ENCODE measurements around the gene SLC35F3.

SLC35F3 gene

GRCh38 chr1:234258071-234258470 is 353.6 kb downstream of the SLC35F3 start:
- DNase-seq (ENCODE audit: low spot score) = no peak

DNA sequence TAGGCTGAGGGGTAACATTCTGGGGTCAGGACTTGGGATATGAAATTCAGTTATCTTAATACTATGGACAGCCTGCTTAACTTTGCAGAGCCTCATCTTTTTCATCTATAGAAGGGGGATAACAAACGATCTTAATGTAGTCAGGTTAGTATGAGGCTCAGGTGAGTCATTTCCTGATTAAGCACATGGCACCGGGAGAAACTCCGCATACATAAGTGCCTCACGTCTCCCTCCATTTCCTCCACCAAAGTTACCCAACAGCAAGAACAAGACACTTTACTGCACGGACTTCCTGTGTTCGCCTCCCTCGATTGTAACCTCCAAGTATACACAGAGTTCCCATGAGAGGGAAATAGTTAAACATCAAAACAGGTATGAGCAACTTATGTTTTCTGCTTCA is 356.1 kb downstream of the SLC35F3 start:
- DNase-seq (ENCODE audit: low spot score) = no peak

DNA sequence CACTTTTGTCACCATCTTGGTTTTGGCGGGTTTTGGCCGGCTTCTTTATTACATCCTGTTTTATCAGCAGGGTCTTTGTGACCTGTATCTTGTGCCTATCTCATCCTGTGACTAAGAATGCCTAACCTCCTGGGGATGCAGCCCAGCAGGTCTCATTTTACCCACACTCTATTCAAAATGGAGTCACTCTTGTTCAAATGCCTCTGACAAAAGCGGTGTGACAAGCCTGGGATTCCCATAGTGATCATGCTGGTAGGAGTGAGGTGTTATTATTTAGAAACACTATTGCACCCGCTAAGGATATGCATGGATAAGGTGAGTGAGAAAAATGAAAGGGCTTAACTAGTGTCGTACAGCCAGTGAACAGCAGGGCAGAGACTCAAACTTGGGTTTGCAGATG is 357.1 kb downstream of the SLC35F3 start:
- no peak for DNase-seq (ENCODE audit: low spot score)

- no peak for DNase-seq (ENCODE audit: low spot score)
Observed at GRCh38 chr1:234262007-234262753, 357.7 kb downstream of the SLC35F3 start.

- DNase-seq (ENCODE audit: low spot score) = no peak
Observed at GRCh38 chr1:234262754-234263105, 358.3 kb downstream of the SLC35F3 start.

DNA sequence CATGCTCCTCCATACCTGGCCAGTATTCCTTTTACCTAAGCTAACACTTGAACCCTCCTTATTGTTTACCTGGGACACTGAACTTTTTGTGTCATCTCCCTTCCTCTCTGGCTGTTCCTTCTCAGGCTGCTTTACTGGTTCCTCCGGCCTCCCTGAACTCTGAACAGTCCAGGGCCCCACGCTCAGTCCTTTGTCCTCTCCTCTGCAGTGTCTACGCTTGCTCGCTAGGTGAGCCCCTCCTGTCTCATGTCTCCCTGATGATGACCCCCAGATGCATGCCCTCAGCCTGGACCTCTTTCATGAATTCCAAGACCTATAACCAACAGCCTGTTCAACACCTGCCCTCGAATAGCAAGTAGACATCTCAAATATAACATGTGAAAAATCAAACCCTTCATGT is 360.4 kb downstream of the SLC35F3 start:
- no peak for DNase-seq (ENCODE audit: low spot score)

DNA sequence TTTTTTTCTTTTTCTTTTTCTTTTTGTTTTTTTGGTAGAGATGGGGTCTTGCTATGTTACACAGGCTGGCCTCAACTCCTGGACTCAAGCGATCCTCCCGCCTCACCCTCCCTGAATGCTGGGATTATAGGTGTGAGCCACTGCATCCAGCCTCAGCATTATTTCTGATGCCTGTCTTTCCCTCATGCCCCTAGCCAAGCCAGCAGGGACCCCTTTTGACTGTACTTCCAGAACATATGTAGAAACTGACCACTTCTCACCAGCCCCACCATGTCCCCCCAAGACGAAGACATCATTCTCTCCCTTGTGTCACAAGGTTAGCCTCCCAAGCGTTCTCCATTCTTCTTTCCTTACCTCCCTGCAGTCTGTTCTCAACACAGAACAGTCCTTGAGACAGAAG is 360.8 kb downstream of the SLC35F3 start:
- no peak for DNase-seq (ENCODE audit: low spot score)

DNA sequence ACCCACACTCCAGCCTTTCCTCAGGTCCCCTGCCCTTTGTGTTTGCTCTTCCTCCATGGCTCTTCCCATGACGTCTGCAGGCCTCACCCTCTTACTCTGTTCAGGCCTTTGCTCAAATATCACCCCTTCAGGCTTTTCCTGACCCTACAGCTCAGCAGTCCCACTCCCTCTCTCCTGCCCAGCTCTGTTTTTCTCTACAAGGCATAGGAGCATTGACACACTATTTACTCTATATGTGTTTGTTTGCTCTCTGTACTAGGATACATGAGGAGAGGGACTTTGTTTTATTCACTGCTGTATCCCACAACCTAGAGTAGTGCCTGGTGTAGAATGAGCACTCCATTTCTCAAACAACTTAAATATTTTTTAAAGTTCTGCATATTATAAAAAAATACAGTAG is 361.4 kb downstream of the SLC35F3 start:
- DNase-seq (ENCODE audit: low spot score) = no peak

DNA sequence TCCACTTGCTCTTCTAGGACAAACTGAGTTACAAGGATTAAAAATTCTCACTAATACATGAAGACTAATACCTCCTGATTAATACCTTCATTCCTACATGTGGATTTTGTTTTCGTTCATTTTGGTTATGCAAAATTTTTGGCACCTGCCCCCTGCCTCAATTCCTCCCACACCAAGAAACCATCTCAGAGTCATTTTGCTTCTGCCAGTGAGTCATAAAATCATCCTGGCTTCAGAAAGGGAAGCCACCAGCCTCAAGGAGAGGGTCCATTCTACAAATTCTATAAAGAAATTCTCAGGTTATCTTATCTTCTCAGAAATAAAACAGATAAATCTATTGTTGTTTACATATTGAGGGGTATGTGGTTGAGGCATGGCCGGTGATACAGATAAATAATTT is 365.6 kb downstream of the SLC35F3 start:
- DNase-seq (ENCODE audit: low spot score) = no peak

GRCh38 chr1:234270581-234271242 is 366.2 kb downstream of the SLC35F3 start:
- DNase-seq (ENCODE audit: low spot score) = no peak

GRCh38 chr1:234271243-234271606 is 366.7 kb downstream of the SLC35F3 start:
- DNase-seq (ENCODE audit: low spot score) = no peak

DNA sequence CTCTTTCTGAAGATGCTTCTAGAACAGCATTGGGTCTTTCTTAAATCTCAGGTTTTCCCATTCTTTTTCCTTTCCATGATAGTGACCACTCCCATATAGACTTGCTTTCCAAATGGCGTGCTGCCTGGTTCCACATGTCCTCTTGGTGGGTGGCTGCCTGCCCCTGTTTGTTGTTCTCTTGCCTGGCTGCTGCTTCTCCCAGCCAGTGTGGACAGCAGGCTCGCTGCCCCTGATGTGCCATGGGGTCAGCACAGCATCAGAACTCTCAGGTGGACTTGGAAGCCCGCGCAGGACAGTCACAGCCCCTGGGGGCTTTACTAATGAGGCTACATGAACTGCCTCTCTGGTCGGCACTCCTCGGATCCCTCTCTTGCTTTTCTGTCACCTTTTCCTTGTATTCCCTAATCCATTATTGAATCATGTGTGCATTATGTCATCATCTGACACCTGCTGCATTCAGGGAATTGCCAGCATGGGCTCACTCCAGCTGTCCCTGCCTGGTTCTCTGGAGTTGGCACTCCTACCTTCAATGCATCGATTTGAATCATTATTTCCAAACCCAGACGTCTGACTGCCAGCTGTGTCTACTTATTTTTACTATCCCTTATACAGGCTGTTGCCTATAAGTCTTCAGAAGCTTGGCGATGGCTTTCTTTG is 368.3 kb downstream of the SLC35F3 start:
- no peak for DNase-seq (ENCODE audit: low spot score)

DNA sequence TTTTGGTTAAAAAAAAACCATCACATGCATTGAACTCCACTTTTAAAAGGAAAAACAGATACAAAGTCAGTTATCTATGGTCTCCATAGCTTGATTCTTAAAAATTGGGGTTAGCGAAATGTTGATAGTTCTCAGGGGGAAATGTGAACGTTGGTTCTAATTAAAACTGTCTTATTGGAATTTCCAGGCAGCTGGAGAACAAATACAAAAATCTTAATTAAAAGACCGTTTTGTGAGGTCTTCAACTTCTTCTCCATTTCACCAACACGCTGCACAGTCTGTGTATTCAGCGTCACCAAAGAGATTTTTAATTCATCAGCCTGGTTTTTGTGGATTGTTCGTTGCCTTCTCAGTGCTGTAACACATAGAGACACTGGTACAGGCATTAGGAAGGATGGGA is 369.5 kb downstream of the SLC35F3 start:
- no peak for DNase-seq (ENCODE audit: low spot score)

DNA sequence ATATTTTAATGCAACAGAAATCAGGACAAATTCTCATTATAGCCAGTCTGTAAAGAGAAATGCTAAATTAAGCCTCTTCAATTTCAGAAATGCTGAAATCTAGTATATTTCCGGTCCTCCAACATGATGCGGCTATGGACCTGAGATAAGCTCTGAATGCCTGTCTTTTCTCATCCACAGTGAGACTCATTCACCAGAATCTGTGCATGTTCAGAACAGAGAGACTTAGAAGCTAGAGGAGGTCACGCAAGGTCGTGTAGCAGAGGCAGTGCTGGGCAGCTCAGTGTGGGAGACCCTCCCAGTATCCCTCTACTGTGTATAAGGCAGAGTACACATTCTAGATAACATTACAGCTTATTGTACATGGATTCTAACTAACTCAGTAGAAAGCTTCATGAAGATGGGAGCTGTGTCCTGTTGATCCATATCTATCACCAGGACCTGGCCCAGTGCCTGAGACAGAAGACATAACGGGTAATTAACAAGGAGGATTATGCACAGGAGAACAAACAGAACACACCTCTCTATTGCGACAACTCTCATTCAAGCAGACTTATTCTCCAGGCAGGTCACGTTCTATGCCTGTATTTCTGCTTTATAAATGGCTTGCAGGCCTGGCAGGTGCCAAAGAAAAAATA is 371.8 kb downstream of the SLC35F3 start:
- no peak for DNase-seq (ENCODE audit: low spot score)

DNA sequence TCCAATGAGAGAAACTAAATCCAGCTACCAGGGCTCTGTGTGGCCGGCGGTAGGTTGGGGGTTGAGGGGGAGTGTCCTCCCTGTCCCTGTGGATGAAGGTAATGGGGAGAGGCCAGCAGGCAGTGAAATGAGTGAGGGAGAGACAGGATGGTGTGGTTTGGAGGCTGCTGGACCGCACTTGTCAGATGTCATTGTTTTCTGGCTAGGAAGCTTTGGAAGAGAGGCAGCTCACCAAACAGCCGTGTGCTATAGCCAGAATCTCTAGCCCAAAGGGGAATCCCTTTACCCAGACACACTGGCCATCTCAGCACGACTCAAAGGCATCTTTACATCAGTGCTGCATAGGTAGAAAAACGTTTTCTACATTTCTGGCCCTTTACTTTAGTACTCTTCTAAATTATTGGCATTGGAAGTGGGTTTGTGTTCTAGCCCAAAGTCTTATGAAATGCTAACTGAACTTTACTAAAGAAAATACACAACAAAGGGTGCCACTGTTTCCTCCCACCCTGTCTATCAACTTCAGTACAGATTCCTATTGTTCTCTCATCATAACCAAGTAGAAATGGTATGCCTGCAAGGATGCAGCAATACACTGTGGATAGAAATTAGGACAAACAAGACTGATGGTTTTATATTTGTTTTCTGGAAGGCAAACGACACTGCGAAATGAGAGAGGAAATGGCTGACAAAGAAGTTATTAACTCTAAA is 372.8 kb downstream of the SLC35F3 start:
- no peak for DNase-seq (ENCODE audit: low spot score)

DNA sequence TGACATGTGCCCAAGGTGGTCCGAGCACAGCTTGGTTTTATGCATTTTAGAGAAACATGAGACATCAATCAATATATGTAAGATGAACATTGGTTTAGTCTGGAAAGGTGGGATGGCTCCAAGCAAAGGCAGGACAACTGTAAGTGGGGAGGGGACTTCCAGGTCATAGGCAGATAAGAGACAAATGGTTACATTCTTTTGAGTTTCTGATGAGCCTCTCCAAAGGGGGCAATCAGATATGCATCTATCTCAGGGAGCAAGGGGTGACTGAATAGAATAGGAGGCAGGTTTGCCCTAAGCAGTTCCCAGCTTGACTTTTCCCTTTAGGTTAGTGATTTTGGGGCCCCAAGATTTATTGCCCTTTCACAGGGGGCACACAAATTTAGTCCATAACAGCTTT is 374.5 kb downstream of the SLC35F3 start:
- DNase-seq (ENCODE audit: low spot score) = no peak

GRCh38 chr1:234280500-234280899 is 376.0 kb downstream of the SLC35F3 start:
- DNase-seq (ENCODE audit: low spot score) = no peak

DNA sequence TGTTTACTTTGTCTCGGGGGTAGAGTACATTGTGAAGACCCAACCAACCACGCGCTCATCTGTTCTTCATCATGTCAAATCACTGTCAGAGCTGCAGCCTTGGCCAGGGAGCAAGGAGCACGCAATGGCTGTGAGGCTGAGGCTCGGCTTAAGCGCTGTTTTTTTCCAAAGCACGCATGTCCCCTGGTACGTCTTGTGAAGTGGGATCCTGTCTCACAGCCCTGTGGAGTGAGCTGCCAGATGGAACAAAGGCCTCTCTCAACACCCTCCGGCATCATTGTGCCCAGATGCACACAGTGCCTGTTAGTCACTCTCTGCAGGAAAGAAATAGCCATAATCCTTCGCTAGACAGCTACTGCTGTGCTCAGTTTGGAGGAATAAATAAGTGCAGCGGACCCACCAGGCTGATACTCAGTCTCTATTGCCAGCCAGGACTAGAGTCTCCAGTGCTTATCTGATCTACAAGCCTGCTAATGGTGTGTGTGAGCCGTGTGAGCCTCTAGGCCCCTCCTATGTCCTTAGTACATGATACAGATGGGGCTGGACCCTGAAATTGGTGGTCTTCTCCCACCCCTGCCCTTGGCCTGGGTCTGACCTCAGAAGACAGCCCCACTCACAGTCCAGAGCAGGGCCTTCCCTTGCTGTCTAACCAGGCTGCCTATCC is 377.5 kb downstream of the SLC35F3 start:
- no peak for DNase-seq (ENCODE audit: low spot score)

- no peak for DNase-seq (ENCODE audit: low spot score)
Observed at GRCh38 chr1:234286206-234286605, 381.7 kb downstream of the SLC35F3 start.

- DNase-seq (ENCODE audit: low spot score) = no peak
Observed at GRCh38 chr1:234288946-234289345, 384.5 kb downstream of the SLC35F3 start.

DNA sequence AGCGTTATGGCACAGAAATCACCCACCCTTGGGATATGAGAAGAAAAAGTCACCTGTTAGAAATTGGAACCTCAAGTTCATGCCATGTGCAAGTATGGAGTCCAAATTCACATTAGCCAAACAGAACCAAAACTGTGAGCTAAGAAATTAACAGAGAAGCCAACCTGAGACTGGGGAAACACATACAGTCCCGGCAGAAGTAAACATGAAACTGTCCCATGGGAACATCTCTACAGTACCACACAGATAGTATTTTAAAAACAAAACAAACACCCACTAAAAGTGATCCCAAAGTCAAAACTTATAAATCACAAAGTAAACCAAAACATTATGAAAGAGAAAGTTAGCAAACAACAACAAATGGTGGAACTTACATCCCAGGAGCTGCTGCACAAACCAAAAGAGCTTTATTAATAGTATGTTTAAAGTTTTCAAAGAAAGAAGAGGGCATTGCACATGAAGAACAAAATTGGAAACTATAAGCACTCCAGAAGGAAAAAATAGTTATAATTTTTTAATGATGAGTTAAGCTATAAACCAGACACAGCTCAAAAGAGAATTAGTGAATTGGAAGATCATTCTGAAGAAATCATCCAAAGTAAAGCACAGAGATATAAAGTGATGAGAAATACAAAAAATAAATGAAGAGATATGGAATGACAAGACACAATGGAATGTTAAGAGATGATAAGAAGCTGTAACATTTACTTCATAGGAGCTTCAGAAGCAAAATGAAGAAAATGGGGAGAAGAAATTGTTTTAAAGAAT is 385.2 kb downstream of the SLC35F3 start:
- no peak for DNase-seq (ENCODE audit: low spot score)

Data from CD4-positive, alpha-beta T cell treated with Interleukin-6 at 100 ng/mL for 8 hours (primary cell).